ENCODE data around the gene MZT2A.
"Not testable (repeated sequence)": the region's sequence is repeated elsewhere in the genome, so short reads cannot be mapped to it uniquely, and the experiment has no call there.

Gene MZT2A

GRCh38 chr2:131492418-131493198 lies 411 bp upstream of the MZT2A start:
- DNase-seq (ENCODE audit: low read depth): peak; percentile 87

- DNase-seq (ENCODE audit: low read depth): not testable (repeated sequence)
These were observed 744 bp downstream of the MZT2A start for GRCh38 chr2:131491469-131491836.

GRCh38 chr2:131490616-131491468 lies 1.4 kb downstream of the MZT2A start:
- not testable (repeated sequence) for DNase-seq (ENCODE audit: low read depth)

GRCh38 chr2:131488306-131489205 lies 3.6 kb downstream of the MZT2A start:
- DNase-seq (ENCODE audit: low read depth): no peak

- not testable (repeated sequence) for DNase-seq (ENCODE audit: low read depth)
These were observed 5.8 kb downstream of the MZT2A start for GRCh38 chr2:131486201-131486902.

- not testable (repeated sequence) for DNase-seq (ENCODE audit: low read depth)
These were observed 7.2 kb downstream of the MZT2A start for GRCh38 chr2:131484906-131485460.

GRCh38 chr2:131483981-131484820 lies 8.0 kb downstream of the MZT2A start:
- not testable (repeated sequence) for DNase-seq (ENCODE audit: low read depth)

GRCh38 chr2:131482506-131483155 lies 9.6 kb downstream of the MZT2A start:
- DNase-seq (ENCODE audit: low read depth): not testable (repeated sequence)

- not testable (repeated sequence) for DNase-seq (ENCODE audit: low read depth)
These were observed 11.8 kb downstream of the MZT2A start for GRCh38 chr2:131480351-131480750.

- DNase-seq (ENCODE audit: low read depth): not testable (repeated sequence)
These were observed 13.2 kb downstream of the MZT2A start for GRCh38 chr2:131478850-131479461.

- not testable (repeated sequence) for DNase-seq (ENCODE audit: low read depth)
These were observed 13.9 kb downstream of the MZT2A start for GRCh38 chr2:131478074-131478849.

- not testable (repeated sequence) for DNase-seq (ENCODE audit: low read depth)
These were observed 15.0 kb downstream of the MZT2A start for GRCh38 chr2:131477227-131477626.

GRCh38 chr2:131476363-131476762 lies 15.8 kb downstream of the MZT2A start:
- not testable (repeated sequence) for DNase-seq (ENCODE audit: low read depth)

- DNase-seq (ENCODE audit: low read depth): no peak
These were observed 16.4 kb downstream of the MZT2A start, which contains the start of gene TUBA3D for GRCh38 chr2:131475831-131476230. Gene TUBA3D (plus strand): TSS chr2:131476119. CDS start chr2:131476200, 81 bp downstream.

- not testable (repeated sequence) for DNase-seq (ENCODE audit: low read depth)
These were observed 18.9 kb downstream of the MZT2A start for GRCh38 chr2:131473266-131473665.

- not testable (repeated sequence) for DNase-seq (ENCODE audit: low read depth)
These were observed 20.6 kb downstream of the MZT2A start for GRCh38 chr2:131471624-131472023.

- DNase-seq (ENCODE audit: low read depth): not testable (repeated sequence)
These were observed 21.3 kb downstream of the MZT2A start for GRCh38 chr2:131470944-131471343.

GRCh38 chr2:131467722-131468121 lies 24.5 kb downstream of the MZT2A start:
- not testable (repeated sequence) for DNase-seq (ENCODE audit: low read depth)

Measured in T follicular helper cell (primary cell).